Superior temporal gyrus (tissue), 1 donor: ENCODE results near the gene LCE1A.

Source experiments
- DNase-seq: peaks from one replicate; pipeline ENCODE4 v3.0.0-alpha.2; 2016; ENCODE audit errors: extremely low spot score

Gene LCE1A

GRCh38 chr1:152827173-152827572 is at the start of gene LCE1A:
TSS of gene LCE1A (plus strand) at chr1:152827473. CDS start at chr1:152827473, 0 bp downstream.
- no peak for DNase-seq

- peak; percentile 1 for DNase-seq
These were observed 49.6 kb upstream of the LCE1A start for GRCh38 chr1:152777510-152778137.

GRCh38 chr1:152783095-152783494 is 44.2 kb upstream of the LCE1A start:
- peak; percentile 0 for DNase-seq

- no peak for DNase-seq
These were observed 41.2 kb upstream of the LCE1A start, which contains the start of gene LCE1E for GRCh38 chr1:152786077-152786476. TSS of gene LCE1E (plus strand) at chr1:152786257. CDS start at chr1:152787300, 1,043 bp downstream.

- no peak for DNase-seq
These were observed 31.6 kb upstream of the LCE1A start for GRCh38 chr1:152795686-152796085.

GRCh38 chr1:152796421-152796820 is 30.9 kb upstream of the LCE1A start, which contains the start of gene LCE1D:
TSS of gene LCE1D (plus strand) at chr1:152796721. CDS start at chr1:152797795, 1,074 bp downstream.
- no peak for DNase-seq

- DNase-seq = peak; percentile 1
These were observed 25.9 kb upstream of the LCE1A start for GRCh38 chr1:152801333-152801732.

GRCh38 chr1:152806576-152806975 is 20.7 kb upstream of the LCE1A start, which contains the start of gene LCE1C:
TSS of gene LCE1C (minus strand) at chr1:152806651. CDS start at chr1:152805478, 1,173 bp downstream.
- no peak for DNase-seq

- no peak for DNase-seq
These were observed 16.2 kb upstream of the LCE1A start for GRCh38 chr1:152811050-152811449.

GRCh38 chr1:152811671-152812070 is 15.6 kb upstream of the LCE1A start, which contains the start of gene LCE1B:
TSS of gene LCE1B (plus strand) at chr1:152811971. CDS start at chr1:152812447, 476 bp downstream.
- DNase-seq = peak; percentile 1

- peak; percentile 1 for DNase-seq
These were observed 10.0 kb upstream of the LCE1A start for GRCh38 chr1:152817309-152817708.

- DNase-seq = no peak
These were observed 4.0 kb upstream of the LCE1A start for GRCh38 chr1:152823294-152823693.

- DNase-seq = no peak
These were observed 2.3 kb upstream of the LCE1A start for GRCh38 chr1:152824964-152825363.

GRCh38 chr1:152836870-152837269 is 9.6 kb downstream of the LCE1A start:
- DNase-seq = no peak

GRCh38 chr1:152842556-152842955 is 15.3 kb downstream of the LCE1A start, which contains the start of gene LCE6A:
TSS of gene LCE6A (plus strand) at chr1:152842856. CDS start at chr1:152843521, 665 bp downstream.
- no peak for DNase-seq

GRCh38 chr1:152855661-152856060 is 28.4 kb downstream of the LCE1A start:
- DNase-seq = no peak

GRCh38 chr1:152858062-152858461 is 30.8 kb downstream of the LCE1A start:
- no peak for DNase-seq

GRCh38 chr1:152859696-152860095 is 32.4 kb downstream of the LCE1A start, which contains the start of gene LCE7A:
TSS of gene LCE7A (plus strand) at chr1:152859996. CDS start at chr1:152860698, 702 bp downstream.
- no peak for DNase-seq

GRCh38 chr1:152860129-152860528 is 32.9 kb downstream of the LCE1A start:
- no peak for DNase-seq

- DNase-seq = no peak
These were observed 34.1 kb downstream of the LCE1A start for GRCh38 chr1:152861374-152861773.

GRCh38 chr1:152864443-152864842 is 37.2 kb downstream of the LCE1A start:
- no peak for DNase-seq

GRCh38 chr1:152866321-152866720 is 39.0 kb downstream of the LCE1A start:
- DNase-seq = no peak

GRCh38 chr1:152869808-152870419 is 42.6 kb downstream of the LCE1A start:
- DNase-seq = peak; percentile 85
